ENCODE results near the gene RPL39L. TPM values are rescaled to one million over a fixed set of nuclear protein-coding genes. Genes with fewer than 3 reads are reported as not detected.

The RPL39L gene
- total and polyA plus RNA-seq, 2 of the 4 experiments (the other 2 are of a cell fraction): 18.1 to 34.6 TPM

DNA sequence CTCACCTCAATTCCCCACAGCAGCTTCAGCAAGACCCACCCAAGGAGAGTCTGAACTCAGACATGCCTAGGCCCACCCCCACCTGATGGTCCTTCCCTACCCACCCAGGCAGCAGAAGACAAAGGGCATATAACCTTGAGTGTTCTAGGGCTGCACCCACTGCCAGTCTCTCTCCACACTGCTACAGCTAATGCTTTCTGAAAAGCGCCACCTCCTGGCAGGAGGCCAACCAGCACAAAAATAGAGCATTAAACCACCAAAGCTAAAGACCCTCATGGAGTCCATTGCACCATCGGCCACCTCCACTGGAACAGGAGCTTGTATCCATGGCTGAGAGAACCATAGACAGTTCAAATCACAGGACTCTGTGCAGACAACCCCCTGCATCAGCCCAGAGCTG, 11.3 kb upstream of the RPL39L start:
- dilution Hi-C loops (cut with HindIII; ENCODE audit: low sequenced_read_pairs, unreplicated experiment): no loop called here
- H2AFZ ChIP-seq (replicated peaks; ENCODE audit: low read length, poor library complexity): no peak overlapping the region
- no peak overlapping the region for H4K5ac ChIP-seq (ENCODE audit: low read depth, low read length)
- no peak overlapping the region for H2BK20ac ChIP-seq (ENCODE audit: low read depth, low read length)
- no peak overlapping the region for H3K4ac ChIP-seq (ENCODE audit: low read depth, low read length)
- no peaks in the 10 kb centered on the region for H3K9me1 ChIP-seq (ENCODE audit: insufficient read depth, low read length)
- ATAC-seq (ENCODE audit: low read depth): no peak
- no peak overlapping the region for H3K18ac ChIP-seq (ENCODE audit: low read depth, low read length)
- no peak overlapping the region for H3K14ac ChIP-seq (replicated peaks; ENCODE audit: low read depth, low read length)
- no peak overlapping the region for H3K4me2 ChIP-seq (ENCODE audit: low read depth, low read length)
- no peaks in the 10 kb centered on the region for H3K79me1 ChIP-seq (ENCODE audit: low read depth in 1 of 2, low read length in 2 of 2)
- H3K4me1 ChIP-seq (ENCODE audit: control insufficient read depth, insufficient read depth, low read length): no peaks in the 10 kb centered on the region
- TF ChIP-seq, protein P1, sequence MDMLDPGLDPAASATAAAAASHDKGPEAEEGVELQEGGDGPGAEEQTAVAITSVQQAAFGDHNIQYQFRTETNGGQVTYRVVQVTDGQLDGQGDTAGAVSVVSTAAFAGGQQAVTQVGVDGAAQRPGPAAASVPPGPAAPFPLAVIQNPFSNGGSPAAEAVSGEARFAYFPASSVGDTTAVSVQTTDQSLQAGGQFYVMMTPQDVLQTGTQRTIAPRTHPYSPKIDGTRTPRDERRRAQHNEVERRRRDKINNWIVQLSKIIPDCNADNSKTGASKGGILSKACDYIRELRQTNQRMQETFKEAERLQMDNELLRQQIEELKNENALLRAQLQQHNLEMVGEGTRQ (IDR thresholded peaks at IDR 0.05; ENCODE audit: low read depth, low read length): no peak
- TF ChIP-seq MAZ (IDR thresholded peaks at IDR 0.05; ENCODE audit: borderline replicate concordance, low read depth, low read length) (no peak), CEBPB (IDR thresholded peaks at IDR 0.05; ENCODE audit: low read depth, low read length) (no peak), RFX5 (IDR thresholded peaks at IDR 0.05; ENCODE audit: low read depth, low read length) (no peak), RCOR1 (IDR thresholded peaks at IDR 0.05; ENCODE audit: insufficient replicate concordance, low read length) (no peak), MXI1 (IDR thresholded peaks at IDR 0.05; ENCODE audit: borderline replicate concordance, low read depth, low read length) (no peak), SMC3 (IDR thresholded peaks at IDR 0.05; ENCODE audit: low read depth, low read length) (no peak), MAFK (IDR thresholded peaks at IDR 0.05; ENCODE audit: low read depth, low read length) (no peak), FOS (IDR thresholded peaks at IDR 0.05; ENCODE audit: low read depth, low read length) (no peak), BHLHE40 (IDR thresholded peaks at IDR 0.05; ENCODE audit: low read depth, low read length) (no peak), RAD21 (IDR thresholded peaks at IDR 0.05; ENCODE audit: low read length) (no peak), CHD1 (IDR thresholded peaks at IDR 0.05; ENCODE audit: low read depth, low read length) (no peak), POLR2A (IDR thresholded peaks at IDR 0.05; ENCODE audit: low read depth, low read length) (no peak), ELK1 (IDR thresholded peaks at IDR 0.05; ENCODE audit: borderline replicate concordance, low read depth, low read length) (no peak), NFE2L2 (IDR thresholded peaks at IDR 0.05; ENCODE audit: low read depth, low read length) (no peak)
- TF ChIP-seq, protein P2, sequence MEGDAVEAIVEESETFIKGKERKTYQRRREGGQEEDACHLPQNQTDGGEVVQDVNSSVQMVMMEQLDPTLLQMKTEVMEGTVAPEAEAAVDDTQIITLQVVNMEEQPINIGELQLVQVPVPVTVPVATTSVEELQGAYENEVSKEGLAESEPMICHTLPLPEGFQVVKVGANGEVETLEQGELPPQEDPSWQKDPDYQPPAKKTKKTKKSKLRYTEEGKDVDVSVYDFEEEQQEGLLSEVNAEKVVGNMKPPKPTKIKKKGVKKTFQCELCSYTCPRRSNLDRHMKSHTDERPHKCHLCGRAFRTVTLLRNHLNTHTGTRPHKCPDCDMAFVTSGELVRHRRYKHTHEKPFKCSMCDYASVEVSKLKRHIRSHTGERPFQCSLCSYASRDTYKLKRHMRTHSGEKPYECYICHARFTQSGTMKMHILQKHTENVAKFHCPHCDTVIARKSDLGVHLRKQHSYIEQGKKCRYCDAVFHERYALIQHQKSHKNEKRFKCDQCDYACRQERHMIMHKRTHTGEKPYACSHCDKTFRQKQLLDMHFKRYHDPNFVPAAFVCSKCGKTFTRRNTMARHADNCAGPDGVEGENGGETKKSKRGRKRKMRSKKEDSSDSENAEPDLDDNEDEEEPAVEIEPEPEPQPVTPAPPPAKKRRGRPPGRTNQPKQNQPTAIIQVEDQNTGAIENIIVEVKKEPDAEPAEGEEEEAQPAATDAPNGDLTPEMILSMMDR (conservative IDR thresholded peaks at IDR 0.05; ENCODE audit: low read depth, low read length): no peak
- H3K9me3 ChIP-seq (ENCODE audit: control insufficient read depth, insufficient read depth, low read length): no peaks in the 10 kb centered on the region
- H3K23ac ChIP-seq (ENCODE audit: low read depth, low read length): no peak overlapping the region
- ChIA-PET CTCF (interaction anchor here (0.7 to 1.0 kb wide), 2 partner anchors 11 to 14 kb away, joined by 3 to 6 read pairs; partner anchors contain the start of gene RPL39L), POLR2A (ENCODE audit: unreplicated experiment) (no interaction called here)
- H4K8ac ChIP-seq (ENCODE audit: low read depth in 2 of 2, low read length in 2 of 2): no peak overlapping the region
- in situ Hi-C loops (cut with MboI; ENCODE audit: low sequenced_read_pairs): no loop called here
- no peak overlapping the region for H3K56ac ChIP-seq (ENCODE audit: extremely low read depth, insufficient read depth, low read length)
- H2BK15ac ChIP-seq (ENCODE audit: low read depth, low read length): no peak overlapping the region
- DNase-seq: no peak
- intact Hi-C loops (cut with micrococcal nuclease): loop anchor here (5.0 kb wide), 2 partner anchors 293 to 318 kb away; no protein-coding TSS in a partner anchor
- no peaks in the 10 kb centered on the region for H4K20me1 ChIP-seq (ENCODE audit: insufficient read depth, low read length)
- no peak overlapping the region for H3K9ac ChIP-seq (ENCODE audit: low read depth, low read length)
- no peak overlapping the region for H4K91ac ChIP-seq (ENCODE audit: insufficient read depth, low read depth, low read length)
- no peak overlapping the region for H2BK5ac ChIP-seq (ENCODE audit: low read depth, low read length, poor library complexity, severe bottlenecking)
- H3K27me3 ChIP-seq (ENCODE audit: control insufficient read depth, insufficient read depth, low read length): peaks cover 7% of the 10 kb centered on the region
- H2AK5ac ChIP-seq (ENCODE audit: low read depth, low read length): no peak overlapping the region
- H2BK120ac ChIP-seq (ENCODE audit: low read depth, low read length): no peak overlapping the region
- H3K27ac ChIP-seq (ENCODE audit: insufficient read depth, low read length): no peak overlapping the region
- no peak overlapping the region for H3K4me3 ChIP-seq (ENCODE audit: insufficient read depth, low read depth, low read length)
- H2AK9ac ChIP-seq (replicated peaks; ENCODE audit: low read depth, low read length, poor library complexity): no peak overlapping the region
- no peaks in the 10 kb centered on the region for H3K36me3 ChIP-seq (ENCODE audit: control insufficient read depth, insufficient read depth, low read length)
- whole genome bisulfite sequencing, 2 experiments (ENCODE audit: extremely low coverage in 2 of 2, insufficient read length in 1 of 2): 100% methylated on average over 1 of the region's 2 CpGs; no CpG with 5 or more reads in 1 of the 2 experiments
- no TSS peak for BruUV-seq (replicated peaks)

Data from IMR-90 (cell line).